ENCODE results near the gene SNED1.

SNED1 gene

GRCh38 chr2:241123816-241124536, 125.6 kb downstream of the SNED1 start:
- in situ Hi-C loops (cut with MboI; ENCODE audit: low sequenced_read_pairs), result no loop called here

DNA sequence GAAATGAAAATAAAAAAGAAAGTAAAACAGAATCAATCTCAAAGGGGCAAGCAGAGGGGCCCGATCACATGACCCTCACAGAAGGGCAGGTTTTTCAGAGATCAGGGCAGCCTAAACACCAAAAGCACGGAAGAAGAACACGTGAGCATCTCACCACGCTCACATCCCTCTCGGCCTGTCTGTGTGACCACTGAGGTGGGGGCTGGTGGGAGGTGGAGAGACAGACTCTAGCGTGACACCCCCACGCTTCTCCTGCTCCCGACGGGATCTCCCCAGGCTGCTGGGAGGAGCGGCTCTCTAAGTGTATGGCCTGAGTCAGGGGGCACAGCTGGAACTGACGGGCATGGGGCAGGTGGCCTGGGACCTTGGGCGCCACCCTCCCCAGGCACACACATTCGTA, 127.2 kb downstream of the SNED1 start:
- in situ Hi-C loops (cut with MboI; ENCODE audit: low sequenced_read_pairs), result no loop called here

- in situ Hi-C loops (cut with MboI; ENCODE audit: low sequenced_read_pairs), result no loop called here
Measured at GRCh38 chr2:241126201-241126611, 127.8 kb downstream of the SNED1 start.

- in situ Hi-C loops (cut with MboI; ENCODE audit: low sequenced_read_pairs), result no loop called here
Measured at GRCh38 chr2:241126771-241127202, 128.4 kb downstream of the SNED1 start.

DNA sequence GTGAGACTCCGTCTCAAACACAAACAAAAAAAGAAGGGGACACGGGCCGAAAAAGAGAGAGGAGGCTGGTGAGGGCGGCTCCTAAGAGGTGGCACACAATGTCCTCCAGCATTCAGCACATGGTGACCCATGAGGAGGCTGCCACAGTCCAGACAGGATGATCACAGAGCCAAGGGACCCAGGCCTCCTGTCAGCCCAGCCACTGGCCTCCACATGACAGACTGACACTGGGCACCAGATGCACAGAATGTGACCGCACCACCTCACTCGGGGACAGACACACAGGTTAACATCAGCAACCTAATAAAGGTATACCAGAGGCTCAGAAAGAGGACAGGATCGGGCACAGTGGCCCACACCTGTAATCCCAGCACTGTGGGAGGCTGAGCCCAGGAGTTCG, 129.8 kb downstream of the SNED1 start:
- in situ Hi-C loops (cut with MboI; ENCODE audit: low sequenced_read_pairs), result no loop called here

- in situ Hi-C loops (cut with MboI; ENCODE audit: low sequenced_read_pairs), result no loop called here
Measured at GRCh38 chr2:241129086-241129871, 130.9 kb downstream of the SNED1 start.

DNA sequence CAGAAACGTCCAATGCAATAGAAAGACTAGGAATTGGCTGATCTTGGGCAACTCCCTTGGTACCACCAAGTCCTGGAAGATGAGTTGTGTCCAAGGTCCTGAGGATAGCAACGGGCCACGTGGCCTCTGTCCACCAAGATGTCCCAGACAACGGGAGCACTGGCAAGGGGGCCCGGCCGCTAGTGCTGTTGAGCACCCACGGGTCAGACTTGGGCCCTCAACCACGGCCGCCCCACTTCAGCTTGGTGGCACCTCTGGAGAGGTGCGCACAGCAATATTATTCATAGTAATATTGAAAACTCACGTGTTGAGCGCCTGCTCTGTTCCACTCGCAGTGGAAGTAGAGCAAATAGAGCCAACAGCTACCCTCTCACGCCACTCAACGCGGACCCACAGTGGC, 131.9 kb downstream of the SNED1 start:
- in situ Hi-C loops (cut with MboI; ENCODE audit: low sequenced_read_pairs), result no loop called here

DNA sequence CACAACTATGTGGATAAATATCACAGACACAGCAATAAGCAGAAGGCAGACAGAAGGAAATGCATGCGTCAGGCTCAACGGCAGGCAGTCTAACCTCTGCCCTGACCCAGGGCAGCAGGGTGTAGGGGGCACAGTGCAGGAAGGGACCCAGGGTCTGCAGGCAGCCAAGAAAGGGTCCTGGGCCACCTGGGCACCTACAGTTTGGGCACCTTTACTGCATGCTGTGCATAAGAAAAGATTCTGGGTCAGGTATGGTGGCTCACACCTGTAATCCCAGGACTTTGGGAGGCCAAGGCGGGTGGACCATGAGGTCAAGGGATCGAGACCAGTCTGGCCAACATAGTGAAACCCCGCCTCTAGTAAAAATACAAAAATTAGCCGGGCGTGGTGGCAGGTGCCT, 133.1 kb downstream of the SNED1 start:
- in situ Hi-C loops (cut with MboI; ENCODE audit: low sequenced_read_pairs), result no loop called here

DNA sequence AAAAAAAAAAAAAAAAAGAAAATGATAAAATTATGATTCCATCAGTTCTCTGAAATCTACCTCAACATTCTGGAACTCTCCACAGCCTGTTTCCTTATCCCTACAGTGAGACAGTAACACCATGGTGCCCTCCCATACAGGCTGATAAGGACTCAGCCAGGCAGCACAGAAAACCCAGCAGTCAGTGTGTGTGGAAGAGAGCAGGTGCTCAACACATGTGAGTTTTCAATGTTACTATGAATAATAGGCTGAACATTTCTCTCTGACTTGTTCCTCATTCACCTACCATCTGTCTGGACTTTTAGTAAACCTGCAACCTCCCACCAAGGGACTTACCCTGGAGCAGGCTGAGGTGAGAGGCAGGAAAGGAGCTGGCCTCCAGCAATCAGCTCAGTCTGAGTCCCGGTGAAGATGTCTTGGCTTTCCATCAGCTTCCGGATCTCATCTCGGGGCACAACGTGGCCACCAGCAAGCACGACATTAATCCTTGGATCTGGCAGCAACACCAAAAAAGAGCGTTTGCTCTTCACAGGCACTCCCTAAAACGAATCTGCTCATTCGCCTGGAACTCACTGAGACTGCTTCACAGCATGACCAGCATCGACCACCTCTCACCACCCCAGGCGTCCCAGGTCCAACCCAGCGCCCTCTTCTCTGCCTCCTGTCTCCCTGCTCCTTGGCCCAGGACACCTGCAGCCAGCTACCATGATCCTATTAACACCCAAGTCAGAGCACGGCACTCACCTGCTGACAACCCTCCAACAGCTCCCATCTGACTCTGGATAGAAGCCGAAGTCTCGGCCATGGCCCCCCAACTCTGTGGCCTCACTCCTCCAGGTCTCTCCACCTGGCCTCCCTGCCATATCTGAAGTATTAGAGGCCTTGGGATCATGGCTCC, 134.4 kb downstream of the SNED1 start:
- in situ Hi-C loops (cut with MboI; ENCODE audit: low sequenced_read_pairs), result no loop called here

GRCh38 chr2:241133436-241133820, 135.0 kb downstream of the SNED1 start:
- in situ Hi-C loops (cut with MboI; ENCODE audit: low sequenced_read_pairs), result no loop called here

GRCh38 chr2:241134711-241135110, 136.3 kb downstream of the SNED1 start:
- in situ Hi-C loops (cut with MboI; ENCODE audit: low sequenced_read_pairs), result no loop called here

GRCh38 chr2:241135737-241136136, 137.3 kb downstream of the SNED1 start:
- in situ Hi-C loops (cut with MboI; ENCODE audit: low sequenced_read_pairs), result no loop called here

DNA sequence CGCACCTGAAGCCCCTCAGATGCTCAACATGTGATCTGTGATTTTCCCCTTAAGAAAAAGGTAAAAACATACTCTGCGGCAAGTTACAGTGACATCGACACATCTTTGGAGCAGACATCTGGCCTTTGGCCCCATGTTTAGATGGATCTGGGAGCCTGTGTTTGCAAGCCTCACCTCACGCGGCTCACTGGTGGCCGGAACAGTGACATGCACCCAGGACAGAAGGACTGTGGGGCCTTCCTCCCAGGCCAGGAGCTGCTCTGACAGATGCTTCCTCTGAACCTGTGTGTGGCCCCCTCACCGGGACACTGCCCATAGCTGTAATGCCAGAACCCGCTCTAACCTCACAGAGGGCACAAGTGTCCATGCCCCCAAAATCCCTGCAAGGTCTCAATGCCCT, 137.8 kb downstream of the SNED1 start:
- in situ Hi-C loops (cut with MboI; ENCODE audit: low sequenced_read_pairs), result no loop called here

DNA sequence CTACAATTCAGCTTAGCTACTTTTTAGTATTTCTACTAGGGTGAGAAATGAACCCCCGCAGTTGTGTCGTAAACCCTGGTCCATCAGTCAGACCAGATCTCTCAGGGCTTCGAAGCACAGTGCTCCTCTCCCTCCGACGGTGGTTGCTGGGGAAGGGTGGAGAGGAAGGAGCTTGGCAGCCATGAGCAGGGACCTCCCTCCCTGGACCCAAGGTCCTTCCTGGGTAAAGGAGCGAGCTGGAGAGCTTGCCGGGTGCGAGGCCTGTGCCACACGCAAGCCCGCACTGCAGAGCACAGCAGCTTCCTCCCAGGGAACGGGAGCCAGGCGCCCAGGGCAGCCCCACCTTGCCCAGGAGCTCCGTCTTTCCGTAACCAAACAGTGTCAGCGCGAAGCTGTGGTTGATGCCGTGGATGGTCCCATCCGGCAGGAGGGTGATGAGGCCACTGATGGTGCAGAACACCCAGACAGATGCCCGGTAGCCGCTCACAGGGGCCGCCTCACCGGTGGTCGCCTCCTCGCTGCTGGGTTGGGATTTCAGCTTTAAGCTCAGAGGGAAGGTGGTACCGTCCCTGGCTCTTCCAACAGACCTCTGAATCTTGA, 138.3 kb downstream of the SNED1 start:
- in situ Hi-C loops (cut with MboI; ENCODE audit: low sequenced_read_pairs), result no loop called here

- in situ Hi-C loops (cut with MboI; ENCODE audit: low sequenced_read_pairs), result no loop called here
Measured at GRCh38 chr2:241137276-241138190, 139.1 kb downstream of the SNED1 start.

DNA sequence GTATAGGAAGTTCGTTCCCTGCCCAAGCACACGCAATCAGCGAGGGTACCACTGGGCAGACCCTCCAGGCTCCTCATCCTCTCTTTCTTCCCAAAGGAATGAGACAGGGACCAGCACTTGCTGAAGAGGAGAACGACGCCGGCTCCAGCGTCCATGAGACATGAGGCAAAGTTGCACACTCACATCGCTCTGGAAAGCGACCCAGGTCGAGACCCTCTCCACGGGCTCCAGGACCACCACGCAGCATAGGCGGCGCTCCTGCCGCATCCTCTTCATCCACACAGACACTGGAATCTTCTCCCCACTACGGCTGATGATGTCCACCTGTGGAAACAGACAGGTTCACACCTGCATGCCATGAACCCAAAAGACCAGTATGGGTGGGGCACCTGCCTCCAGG, 140.1 kb downstream of the SNED1 start:
- in situ Hi-C loops (cut with MboI; ENCODE audit: low sequenced_read_pairs), result no loop called here

GRCh38 chr2:241139531-241140444, 141.4 kb downstream of the SNED1 start:
- in situ Hi-C loops (cut with MboI; ENCODE audit: low sequenced_read_pairs), result no loop called here

DNA sequence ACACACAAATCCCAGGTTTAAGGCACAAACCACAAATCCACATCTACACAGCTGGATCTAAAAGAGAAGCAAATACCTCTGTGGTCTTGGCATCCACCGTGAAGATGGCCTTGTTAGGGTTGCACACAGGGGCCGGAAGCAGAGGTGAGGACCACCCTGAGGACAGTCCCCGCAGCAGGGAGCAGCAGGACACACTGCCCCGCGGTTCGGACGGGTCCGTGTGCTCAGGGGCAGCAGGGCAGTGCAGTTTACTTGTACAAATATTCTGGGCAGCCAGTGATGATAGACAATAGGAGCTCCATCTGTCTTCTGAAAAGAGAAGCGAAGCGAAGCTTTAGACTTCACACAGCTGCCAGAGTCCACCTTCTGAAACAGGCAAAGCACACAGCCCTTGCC, 142.0 kb downstream of the SNED1 start:
- in situ Hi-C loops (cut with MboI; ENCODE audit: low sequenced_read_pairs), result no loop called here

- in situ Hi-C loops (cut with MboI; ENCODE audit: low sequenced_read_pairs), result no loop called here
Measured at GRCh38 chr2:241141214-241141770, 142.9 kb downstream of the SNED1 start.
